Adipose tissue (tissue), 3 donors: ENCODE results near the gene STX1B. TPM values are rescaled to one million over a fixed set of nuclear protein-coding genes. Genes with fewer than 3 reads are reported as not detected.

Experiments used
- H3K27ac ChIP-seq: one replicate; pipeline ENCODE4 v1.5.1; 2013; ENCODE audit warnings: low read depth, low read length
- WGBS, 3 donors: extraction: QIAGEN DNeasy Blood & Tissue Kit; methylation state at CpG; one replicate each; pipeline ENCODE4 v1.1.7; 2013; 5-methylcytosine and 5-hydroxymethylcytosine counted together
- polyA plus RNA-seq, 3 donors: library from polyadenylated mRNA; stranded (reverse); fragments of 200-250 nt; gene quantifications; one replicate each; pipeline ENCODE4 v1.2.3, GENCODE V29; 2013
- donor health status: healthy with polysubstance abuse.
- donor health status: Bipolar disorder and iron deficiency.
- donor health status: healthy.

STX1B gene
- polyA plus RNA-seq = under 1 TPM; 0.11 to 0.98 (median 0.18) TPM

DNA sequence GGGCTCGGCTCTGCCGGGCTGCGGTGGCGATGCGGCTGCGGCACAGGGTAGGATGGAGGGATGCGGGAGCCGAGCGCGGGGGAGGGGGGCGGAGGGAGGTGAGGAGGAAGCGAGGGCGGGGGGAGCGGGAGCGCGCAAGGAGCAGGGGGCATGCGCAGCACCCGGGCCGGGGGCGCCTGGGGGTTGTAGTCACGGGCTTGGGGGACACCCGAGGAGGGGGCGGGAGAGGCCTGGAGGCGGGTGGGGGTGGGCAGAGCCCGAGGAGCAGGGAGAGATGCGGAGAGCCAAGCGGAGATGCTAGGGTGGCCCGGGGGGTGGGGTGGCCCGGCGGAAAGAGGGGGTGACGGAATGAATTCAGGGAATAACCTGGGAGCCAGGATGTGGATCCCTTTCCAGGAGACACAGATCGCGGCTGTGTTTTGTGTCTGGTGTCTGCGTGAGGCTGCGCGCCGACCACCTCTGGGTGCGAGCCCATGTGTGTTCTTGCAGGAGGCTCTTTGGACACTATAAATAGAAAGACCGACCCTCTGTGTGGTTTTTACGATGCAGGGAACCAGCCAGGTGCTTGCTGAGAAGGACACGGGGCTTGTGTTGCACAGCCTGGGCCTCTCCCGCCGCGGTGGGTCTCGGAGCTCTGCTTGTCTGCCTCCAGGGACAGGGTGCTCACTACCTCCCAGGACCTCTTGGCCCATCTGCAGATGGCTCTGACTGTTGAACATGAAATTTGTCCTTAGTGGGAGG lies at the start of gene STX1B:
Gene STX1B, minus strand, starts transcription at position 54 of the 741 bp plus-strand sequence. CDS start 242 bp downstream, outside the sequence.
- WGBS, 3 donors = 9 to 11% (median 11%) methylated on average over 36 to 44 of the region's 45 CpGs
- no peak within 1 kb of the TSS for H3K27ac ChIP-seq

DNA sequence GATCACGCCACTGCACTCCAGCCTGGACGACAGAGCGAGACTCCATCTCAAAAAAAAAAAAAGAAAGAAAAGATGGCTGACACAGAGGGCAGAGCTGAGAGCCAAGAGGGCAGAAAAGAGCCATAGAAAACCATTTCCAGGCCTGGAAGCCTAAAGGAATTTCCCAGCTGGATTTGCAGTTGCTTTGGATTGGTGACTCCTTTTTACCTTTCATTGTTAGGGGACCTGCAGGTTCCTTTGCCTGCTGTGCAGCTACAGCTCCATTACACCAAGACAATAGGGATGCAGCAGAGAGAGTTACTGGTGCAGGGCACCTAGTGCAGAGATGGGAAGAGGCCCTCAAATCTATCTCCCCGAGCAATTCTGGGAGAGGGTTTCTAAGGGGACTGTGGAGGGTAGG lies 45.2 kb upstream of the STX1B start:
- no peak overlapping the region for H3K27ac ChIP-seq
- 89 to 96% (median 94%) methylated on average over 2 to 4 of the region's 4 CpGs for WGBS, 3 donors

DNA sequence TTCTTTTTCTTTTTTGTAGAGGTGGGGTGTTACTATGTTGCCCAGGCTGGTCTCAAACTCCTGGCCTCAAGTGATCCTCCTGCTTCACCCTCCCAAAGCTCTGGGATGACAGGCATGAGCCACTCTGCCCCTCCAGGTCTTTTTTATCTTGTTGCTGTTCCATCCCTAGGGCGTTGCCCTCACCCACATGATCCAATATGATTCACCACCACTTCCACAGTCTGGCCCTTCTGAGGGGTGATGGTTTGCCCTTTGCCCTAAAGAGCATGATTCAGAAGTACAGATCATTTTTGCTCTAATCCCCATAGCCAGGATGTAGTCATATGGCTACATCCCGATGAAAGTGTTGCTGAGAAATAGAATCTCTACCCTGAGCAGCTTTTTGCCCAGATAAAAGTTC lies 41.7 kb upstream of the STX1B start:
- H3K27ac ChIP-seq = no peak overlapping the region
- 43 to 84% (median 59%) methylated on average over 2 of the region's 2 CpGs for WGBS, 3 donors

DNA sequence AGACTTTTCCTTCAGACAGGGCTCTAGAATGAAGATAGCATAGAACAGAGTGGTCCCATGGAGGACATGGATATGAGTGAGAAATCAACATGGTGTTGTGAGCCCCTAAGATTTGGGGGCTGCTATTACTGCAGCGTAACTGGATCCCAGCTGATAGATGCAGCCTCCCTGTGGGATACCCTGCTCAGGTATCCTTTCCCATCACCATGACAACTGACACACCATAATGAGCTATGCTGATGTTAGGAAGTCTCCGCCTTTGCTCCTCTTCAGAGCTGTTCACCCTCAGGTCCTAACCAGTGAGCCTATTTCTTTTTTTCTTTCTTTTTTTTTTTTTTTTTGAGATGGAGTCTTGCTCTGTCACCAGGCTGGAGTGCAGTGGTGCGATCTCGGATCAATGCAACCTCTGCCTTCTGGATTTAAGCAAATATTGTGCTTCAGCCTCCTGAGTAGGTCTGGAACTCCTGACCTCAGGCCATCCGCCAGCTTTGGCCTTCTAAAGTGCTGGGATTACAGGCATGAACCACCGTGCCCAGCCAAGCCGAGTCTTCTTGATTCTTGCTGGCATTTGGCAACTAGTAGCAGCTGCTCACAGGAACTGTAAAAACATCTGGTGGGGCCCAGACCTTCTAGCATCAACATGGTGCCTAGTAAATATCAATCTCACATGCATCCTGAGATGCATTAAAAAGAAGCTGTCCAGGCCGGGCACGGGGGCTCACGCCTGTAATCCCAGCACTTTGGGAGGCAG lies 40.0 kb upstream of the STX1B start:
- WGBS, 3 donors = 71 to 89% (median 80%) methylated on average over 10 of the region's 10 CpGs
- no peak overlapping the region for H3K27ac ChIP-seq

DNA sequence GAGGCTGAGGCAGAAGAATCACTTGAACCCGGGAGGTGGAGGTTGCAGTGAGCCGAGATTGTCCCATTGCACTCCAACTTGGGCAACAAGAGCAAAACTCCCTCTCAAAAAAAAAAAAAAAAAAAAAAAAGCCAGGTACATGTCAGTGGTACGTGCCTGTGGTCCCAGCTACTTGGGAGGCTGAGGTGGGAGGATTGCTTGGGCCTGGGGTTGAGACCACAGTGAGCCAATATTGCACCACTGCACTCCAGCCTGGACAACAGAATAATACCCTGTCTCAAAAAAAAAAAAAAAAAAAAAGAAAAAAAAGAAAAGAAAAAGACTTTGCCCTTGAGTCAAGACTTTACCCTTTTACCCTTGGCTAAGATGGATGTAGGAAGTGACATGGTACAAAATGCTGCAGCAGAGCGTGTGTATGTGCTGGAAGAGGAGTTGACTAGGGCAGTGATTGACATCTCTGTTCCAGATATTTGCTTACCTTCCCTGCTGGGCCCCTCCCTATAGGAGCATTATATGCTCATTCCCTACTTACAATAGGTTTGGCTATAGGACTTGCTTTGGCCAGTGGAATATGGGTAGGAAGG lies 33.6 kb upstream of the STX1B start:
- 89 to 98% (median 93%) methylated on average over 4 of the region's 4 CpGs for WGBS, 3 donors
- no peak overlapping the region for H3K27ac ChIP-seq

DNA sequence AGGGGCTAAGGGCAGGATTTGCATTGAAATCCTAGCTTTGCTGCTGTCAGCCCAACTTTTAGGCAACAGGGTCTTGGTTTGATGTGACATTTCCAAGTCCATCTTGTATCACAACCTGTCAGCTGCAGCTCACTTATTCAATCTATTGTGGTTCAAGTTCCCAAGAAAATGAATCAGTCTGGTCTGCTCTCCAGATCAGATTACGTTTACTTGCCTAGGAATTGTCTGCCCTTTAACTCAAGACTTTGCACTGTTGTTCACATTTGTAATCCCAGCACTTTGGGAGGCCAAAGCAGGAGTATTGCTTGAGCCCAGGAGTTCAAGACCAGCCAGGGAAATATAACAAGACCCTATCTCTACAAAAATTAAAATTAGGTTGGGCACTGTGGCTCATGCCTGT lies 32.9 kb upstream of the STX1B start:
- 73 to 97% (median 95%) methylated on average over 1 of the region's 1 CpG for WGBS, 3 donors
- no peak overlapping the region for H3K27ac ChIP-seq

DNA sequence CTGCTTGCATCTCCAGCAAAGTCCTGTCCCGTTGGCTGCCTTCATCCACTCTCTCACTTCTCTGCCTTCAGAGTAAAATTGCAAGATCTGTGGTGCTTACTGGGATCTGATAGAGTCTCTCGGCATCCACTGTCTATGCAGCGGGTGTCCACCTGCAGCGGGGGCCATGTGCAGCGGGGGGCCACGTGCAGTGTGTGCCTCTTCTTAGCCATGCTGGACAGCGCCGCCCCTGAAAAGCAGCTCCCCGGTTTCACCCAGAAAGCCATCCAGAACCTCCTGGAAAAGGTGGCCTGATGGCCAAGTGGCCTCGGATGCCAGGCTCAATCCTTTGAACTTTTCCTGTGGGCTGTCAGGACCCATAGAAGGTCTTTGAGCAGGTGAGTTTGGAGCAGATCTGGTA lies 32.4 kb upstream of the STX1B start:
- no peak overlapping the region for H3K27ac ChIP-seq
- 80 to 92% (median 92%) methylated on average over 10 of the region's 10 CpGs for WGBS, 3 donors

DNA sequence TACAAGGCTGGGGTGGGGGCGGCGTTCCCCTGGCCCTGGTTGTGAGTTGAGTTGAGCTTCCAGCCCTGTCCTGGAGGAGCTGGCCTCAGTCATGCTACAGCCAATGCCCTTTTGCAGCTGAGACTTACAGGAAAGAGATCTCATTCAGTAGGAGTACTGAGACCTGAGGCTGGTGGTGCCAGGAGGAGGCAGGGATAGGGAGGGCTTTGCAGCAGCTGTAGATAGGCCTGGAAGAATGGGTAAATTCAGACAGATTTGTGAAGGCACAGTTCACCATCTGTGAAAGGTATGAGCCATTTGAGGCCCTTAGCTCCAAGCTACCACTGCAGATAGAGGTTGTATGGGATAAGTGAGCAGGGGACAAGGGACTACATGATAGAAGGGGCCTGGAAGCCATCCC lies 28.6 kb upstream of the STX1B start:
- 92 to 100% (median 93%) methylated on average over 2 of the region's 2 CpGs for WGBS, 3 donors
- no peak overlapping the region for H3K27ac ChIP-seq

DNA sequence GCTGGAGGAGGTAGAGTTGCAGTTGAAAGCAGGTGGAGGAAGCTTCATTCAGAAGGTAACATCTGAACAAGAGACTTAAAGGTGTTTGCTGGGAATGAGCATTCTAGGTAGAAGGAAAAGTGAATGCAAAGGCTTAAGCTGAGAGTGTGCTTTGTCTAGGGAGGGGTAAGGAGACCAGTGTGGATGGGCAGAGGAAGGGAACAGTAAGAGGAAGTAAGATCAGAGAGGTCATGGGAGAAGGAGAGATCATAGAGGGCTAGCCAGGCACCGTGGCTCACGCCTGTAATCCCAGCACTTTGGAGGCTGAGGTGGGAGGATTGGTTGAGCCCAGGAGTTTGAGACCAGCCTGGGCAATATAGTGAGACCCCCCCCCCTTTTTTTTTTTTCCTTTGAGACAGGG lies 26.3 kb upstream of the STX1B start:
- H3K27ac ChIP-seq = no peak overlapping the region
- WGBS, 3 donors = 45 to 64% (median 55%) methylated on average over 2 of the region's 2 CpGs

DNA sequence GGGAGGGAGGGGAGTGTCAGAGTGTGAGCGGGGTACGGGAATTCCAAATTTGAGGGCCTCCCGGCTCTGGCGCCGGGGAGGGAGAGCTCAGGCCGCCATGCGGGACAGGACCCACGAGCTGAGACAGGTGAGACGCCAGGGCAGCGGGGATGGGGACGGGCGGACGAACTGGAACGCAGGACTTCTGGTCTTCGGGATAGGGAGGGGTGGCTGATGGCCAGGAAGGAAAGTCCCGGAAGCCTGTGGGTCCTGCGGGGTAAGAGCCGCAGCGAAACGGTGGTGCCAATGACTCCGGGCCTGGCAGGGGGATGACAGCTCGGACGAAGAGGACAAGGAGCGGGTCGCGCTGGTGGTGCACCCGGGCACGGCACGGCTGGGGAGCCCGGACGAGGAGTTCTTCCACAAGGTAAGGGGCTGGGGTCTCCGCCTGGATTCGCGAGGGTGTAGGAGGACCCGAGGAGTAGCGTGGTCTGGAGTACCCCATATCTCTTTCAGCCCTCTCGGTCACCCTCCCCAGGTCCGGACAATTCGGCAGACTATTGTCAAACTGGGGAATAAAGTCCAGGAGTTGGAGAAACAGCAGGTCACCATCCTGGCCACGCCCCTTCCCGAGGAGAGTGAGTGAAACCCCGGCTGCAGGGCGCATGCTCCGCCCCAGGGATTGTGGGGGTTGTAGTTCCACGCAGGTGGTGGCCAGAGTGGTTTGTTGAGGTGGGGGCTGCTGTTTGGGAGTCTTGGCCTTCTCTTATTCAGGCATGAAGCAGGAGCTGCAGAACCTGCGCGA lies 23.5 kb upstream of the STX1B start:
- H3K27ac ChIP-seq = peak overlapping the region; percentile 11
- 0 to 1% (median 0%) methylated on average over 47 of the region's 47 CpGs for WGBS, 3 donors

DNA sequence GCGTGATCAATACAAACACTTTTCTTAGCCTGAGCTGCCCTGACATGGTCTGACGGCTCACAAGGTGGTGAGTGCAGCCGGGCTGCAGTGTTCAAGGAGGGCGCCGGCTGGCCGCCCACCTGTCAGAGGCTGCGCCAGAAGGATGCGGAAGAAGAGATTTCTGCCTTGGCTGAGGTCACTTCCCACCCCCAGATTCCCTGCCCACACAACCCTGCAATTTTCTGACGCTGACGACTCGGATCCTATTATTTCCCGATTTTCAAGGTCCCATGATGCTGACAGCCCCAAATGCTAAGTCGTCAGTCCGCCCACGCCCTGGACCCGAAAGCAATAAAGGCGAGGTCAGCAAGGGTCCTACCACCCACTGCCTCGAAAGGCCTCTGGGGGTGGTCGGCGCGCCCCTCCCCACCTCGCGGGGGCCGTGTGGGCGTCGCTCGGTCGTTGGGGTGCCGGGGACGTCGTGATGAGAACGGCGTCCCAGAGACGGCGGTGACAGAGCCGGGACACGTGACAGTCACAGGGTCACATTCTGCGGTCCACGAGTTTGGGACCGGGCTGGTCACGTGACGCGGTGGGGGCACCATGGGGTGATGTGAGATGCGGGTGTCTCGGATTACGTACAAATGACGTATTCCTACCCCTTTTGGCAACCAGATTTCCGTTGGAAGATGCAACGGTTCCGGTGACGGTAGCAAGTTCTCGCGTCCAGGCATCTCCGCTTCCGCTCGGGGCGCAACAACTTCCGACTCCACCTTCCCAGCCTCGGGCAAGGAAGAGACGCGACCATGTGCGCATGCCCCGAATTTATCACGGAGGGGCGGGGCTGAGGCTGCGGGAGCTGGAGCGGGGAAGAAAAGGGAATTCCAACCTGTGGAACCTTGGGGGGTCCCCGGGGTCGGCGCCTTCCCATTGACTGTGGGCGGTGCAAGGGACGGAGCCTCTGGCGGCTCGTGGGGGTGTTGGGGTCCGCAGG lies 22.6 kb upstream of the STX1B start, which contains the start of gene STX4:
Gene STX4, plus strand, starts transcription at position 823 of the 973 bp plus-strand sequence. CDS start 248 bp downstream, outside the sequence.
- 0 to 1% (median 0%) methylated on average over 72 to 75 of the region's 75 CpGs for WGBS, 3 donors
- H3K27ac ChIP-seq = peak within 1 kb of the TSS; percentile 76

DNA sequence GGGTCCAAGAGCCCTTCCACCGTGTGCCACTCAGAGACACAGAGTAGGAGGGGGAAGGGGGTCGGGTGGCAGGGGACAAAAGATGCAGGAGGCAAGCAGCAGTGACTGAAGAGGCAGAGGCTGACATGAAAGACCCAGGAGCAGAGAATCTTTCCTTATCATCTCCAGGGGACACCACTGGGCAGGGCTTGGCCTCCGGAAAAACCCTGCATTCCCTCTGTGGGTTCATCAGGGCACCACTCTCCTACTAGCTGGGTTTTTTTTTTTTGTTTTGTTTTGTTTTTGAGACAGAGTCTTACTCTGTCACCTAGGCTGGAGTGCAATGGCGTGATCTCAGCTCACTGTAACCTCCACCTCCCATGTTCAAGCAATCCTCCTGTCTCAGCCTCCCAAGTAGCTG lies 20.8 kb upstream of the STX1B start:
- WGBS, 3 donors = 87 to 92% (median 92%) methylated on average over 4 of the region's 4 CpGs
- H3K27ac ChIP-seq = no peak overlapping the region

DNA sequence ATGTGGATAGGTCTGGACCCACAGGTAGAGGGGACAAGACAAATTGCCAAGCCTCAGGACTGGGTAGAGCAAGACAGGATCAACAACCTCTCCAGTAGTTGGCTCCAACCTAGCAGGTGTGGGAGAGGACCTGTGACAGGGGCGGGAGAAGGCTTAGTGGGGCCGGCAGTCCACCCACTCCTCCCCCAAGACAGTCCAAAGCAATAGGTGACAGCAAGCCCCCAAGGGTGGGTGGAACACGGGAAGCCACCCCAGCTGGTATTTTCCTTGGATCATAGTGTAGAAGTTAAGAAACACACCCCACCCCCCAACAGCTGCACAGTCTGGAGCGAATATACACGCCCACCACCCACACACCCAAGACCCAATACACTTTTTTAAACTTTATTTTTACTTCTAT lies 18.8 kb upstream of the STX1B start:
- no peak overlapping the region for H3K27ac ChIP-seq
- 80 to 81% (median 80%) methylated on average over 5 of the region's 5 CpGs for WGBS, 3 donors

DNA sequence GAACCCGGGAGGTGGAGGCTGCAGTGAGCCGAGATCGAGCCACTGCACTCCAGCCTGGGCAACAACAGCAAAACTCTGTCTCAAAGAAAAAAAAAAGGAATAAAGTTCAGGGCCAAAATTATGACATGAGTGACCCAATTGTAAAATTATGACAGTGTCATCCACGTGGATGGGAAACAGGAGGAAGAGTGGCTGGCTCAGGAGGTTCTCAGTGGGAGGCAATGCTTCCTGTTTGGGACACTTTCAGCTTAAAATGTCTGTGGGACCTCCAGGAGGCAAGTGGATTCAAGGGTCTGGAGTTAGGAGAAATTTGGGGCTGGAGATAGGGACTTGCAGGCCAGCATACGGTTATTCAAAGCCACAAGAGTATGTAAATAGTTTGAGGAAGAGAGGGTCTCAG lies 14.9 kb upstream of the STX1B start:
- no peak overlapping the region for H3K27ac ChIP-seq
- WGBS, 3 donors = 65 to 76% (median 67%) methylated on average over 5 of the region's 5 CpGs

DNA sequence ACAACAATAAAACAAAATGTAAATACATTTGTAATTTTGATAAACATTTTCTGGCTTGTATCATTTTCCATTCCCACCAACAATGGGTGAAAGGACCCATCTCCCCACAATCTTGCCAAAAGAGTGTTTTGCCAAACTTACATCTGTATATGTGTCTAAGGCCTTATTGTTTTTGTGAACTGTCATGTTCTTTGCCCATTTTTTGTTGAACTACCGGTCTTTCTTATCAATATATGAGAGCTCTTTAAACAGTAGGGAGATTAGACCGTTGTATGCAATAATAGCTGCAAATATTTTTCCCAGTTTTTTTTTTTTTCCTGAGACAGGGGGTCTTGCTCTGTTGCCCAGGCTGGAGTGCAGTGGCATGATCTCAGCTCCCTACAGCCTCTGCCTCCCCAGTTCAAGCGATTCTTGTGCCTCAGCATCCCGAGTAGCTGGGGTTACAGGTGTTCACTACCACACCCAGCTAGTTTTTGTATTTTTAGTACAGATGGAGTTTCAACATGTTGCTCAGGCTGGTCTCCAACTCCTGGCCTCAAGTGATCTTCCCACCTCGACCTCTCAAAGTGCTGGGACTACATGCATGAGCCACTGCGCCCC lies 13.3 kb upstream of the STX1B start:
- H3K27ac ChIP-seq = no peak overlapping the region
- WGBS, 3 donors = 56 to 86% (median 80%) methylated on average over 6 of the region's 6 CpGs

DNA sequence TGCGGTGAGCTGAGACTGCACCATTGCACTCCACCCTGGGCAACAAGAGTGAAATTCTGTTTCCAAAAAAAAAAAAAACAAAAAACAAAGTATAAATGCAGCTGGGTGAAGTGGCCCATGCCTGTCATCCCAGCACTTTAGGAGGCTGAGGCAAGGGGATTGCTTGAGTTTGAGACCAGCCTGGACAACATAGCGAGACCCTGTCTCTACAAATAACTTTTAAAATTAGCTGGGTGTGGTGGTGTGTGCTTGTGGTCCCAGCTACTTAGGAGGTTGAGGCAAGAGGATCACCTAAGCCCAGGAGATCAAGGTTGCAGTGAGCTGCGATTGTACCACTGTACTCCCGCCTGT lies 12.8 kb upstream of the STX1B start:
- no peak overlapping the region for H3K27ac ChIP-seq
- 92% methylated on average over 4 of the region's 4 CpGs for WGBS, 3 donors

DNA sequence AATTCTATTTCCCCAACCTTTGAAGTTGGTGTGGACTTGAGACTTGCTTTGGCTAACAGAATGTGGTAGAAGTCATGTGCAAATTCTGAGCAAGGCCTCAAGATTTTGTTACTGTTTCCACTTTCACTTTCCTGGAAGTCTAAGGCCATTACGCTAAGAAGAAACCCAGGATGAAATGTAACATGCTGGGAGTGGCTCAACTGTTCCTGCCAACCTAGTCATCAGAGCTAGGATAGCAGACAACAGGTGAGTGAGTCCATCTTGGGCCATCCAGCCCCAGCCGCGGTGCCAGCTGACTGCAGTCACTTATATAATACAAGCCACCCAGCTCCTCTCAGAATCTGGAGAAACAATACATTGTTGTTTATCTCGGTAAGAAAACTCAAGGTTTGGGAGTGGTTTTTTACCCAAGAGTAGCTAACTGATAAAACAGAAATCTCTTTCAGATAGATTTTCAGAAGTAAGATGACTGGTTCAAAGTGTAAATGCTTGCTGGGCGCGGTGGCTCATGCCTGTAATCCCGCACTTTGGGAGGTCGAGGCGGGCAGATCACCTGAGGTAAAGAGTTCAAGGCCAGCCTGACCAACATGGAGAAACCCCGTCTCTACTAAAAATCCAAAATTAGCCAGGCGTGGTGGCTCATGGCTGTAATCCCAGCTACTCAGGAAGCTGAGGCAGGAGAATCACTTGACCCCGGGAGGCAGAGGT lies 12.3 kb upstream of the STX1B start:
- WGBS, 3 donors = 78 to 81% (median 79%) methylated on average over 12 of the region's 12 CpGs
- H3K27ac ChIP-seq = no peak overlapping the region
